Inferior parietal cortex (tissue), 1 donor: ENCODE results near the gene PDZRN4.
A peak's percentile ranks its signal among the peaks of the same experiment; 100 is the strongest.
"Not testable (repeated sequence)": the region's sequence is repeated elsewhere in the genome, so short reads cannot be mapped to it uniquely, and the experiment has no call there.

ENCODE experiments used
- DNase-seq: peaks from one replicate; pipeline ENCODE4 v3.0.0-alpha.2; 2016; ENCODE audit errors: extremely low spot score

The PDZRN4 gene

GRCh38 chr12:41213648-41214047, 25.5 kb downstream of the PDZRN4 start:
- no peak for DNase-seq

GRCh38 chr12:41217727-41218126, 29.6 kb downstream of the PDZRN4 start:
- DNase-seq, result no peak

GRCh38 chr12:41220931-41221330, 32.8 kb downstream of the PDZRN4 start:
- no peak for DNase-seq

- DNase-seq, result no peak
Observed at GRCh38 chr12:41221491-41221890, 33.4 kb downstream of the PDZRN4 start.

GRCh38 chr12:41223600-41223999, 35.5 kb downstream of the PDZRN4 start:
- no peak for DNase-seq

- DNase-seq, result no peak
Observed at GRCh38 chr12:41224066-41224465, 35.9 kb downstream of the PDZRN4 start.

- no peak for DNase-seq
Observed at GRCh38 chr12:41225179-41225578, 37.1 kb downstream of the PDZRN4 start.

- DNase-seq, result no peak
Observed at GRCh38 chr12:41228066-41228820, 40.1 kb downstream of the PDZRN4 start.

GRCh38 chr12:41230756-41231155, 42.6 kb downstream of the PDZRN4 start:
- DNase-seq, result no peak

GRCh38 chr12:41234692-41235091, 46.6 kb downstream of the PDZRN4 start:
- DNase-seq, result no peak

- DNase-seq, result no peak
Observed at GRCh38 chr12:41242603-41243002, 54.5 kb downstream of the PDZRN4 start.

- no peak for DNase-seq
Observed at GRCh38 chr12:41248391-41248790, 60.3 kb downstream of the PDZRN4 start.

GRCh38 chr12:41250748-41251147, 62.6 kb downstream of the PDZRN4 start:
- no peak for DNase-seq

GRCh38 chr12:41254004-41254914, 66.1 kb downstream of the PDZRN4 start:
- no peak for DNase-seq

- DNase-seq, result not testable (repeated sequence)
Observed at GRCh38 chr12:41263196-41263595, 75.1 kb downstream of the PDZRN4 start.

GRCh38 chr12:41264281-41264680, 76.2 kb downstream of the PDZRN4 start:
- no peak for DNase-seq

GRCh38 chr12:41269056-41269455, 80.9 kb downstream of the PDZRN4 start:
- no peak for DNase-seq

GRCh38 chr12:41271489-41271888, 83.4 kb downstream of the PDZRN4 start:
- no peak for DNase-seq

- DNase-seq, result no peak
Observed at GRCh38 chr12:41274643-41275042, 86.5 kb downstream of the PDZRN4 start.

GRCh38 chr12:41277100-41277945, 89.2 kb downstream of the PDZRN4 start:
- peak; percentile 74 for DNase-seq

GRCh38 chr12:41277946-41278267, 89.8 kb downstream of the PDZRN4 start:
- no peak for DNase-seq
